Activated CD4-positive, alpha-beta T cell treated with anti-CD3 and anti-CD28 coated beads for 1 hour (primary cell): Measurements from ENCODE around the gene PRIM2.
"Not testable (repeated sequence)": the region's sequence is repeated elsewhere in the genome, so short reads cannot be mapped to it uniquely, and the experiment has no call there.

Experiments used
- DNase-seq: peaks from one replicate; pipeline ENCODE4 v3.0.0-alpha.2; 2020

Gene PRIM2

GRCh38 chr6:57515171-57515570 lies 197.7 kb downstream of the PRIM2 start:
- not testable (repeated sequence) for DNase-seq

- DNase-seq = not testable (repeated sequence)
These were observed 198.4 kb downstream of the PRIM2 start for GRCh38 chr6:57515845-57516244.

- not testable (repeated sequence) for DNase-seq
These were observed 199.3 kb downstream of the PRIM2 start for GRCh38 chr6:57516776-57517175.

GRCh38 chr6:57519198-57519597 lies 201.8 kb downstream of the PRIM2 start:
- not testable (repeated sequence) for DNase-seq

- DNase-seq = not testable (repeated sequence)
These were observed 203.7 kb downstream of the PRIM2 start for GRCh38 chr6:57521085-57521484.

GRCh38 chr6:57523221-57523620 lies 205.8 kb downstream of the PRIM2 start:
- DNase-seq = not testable (repeated sequence)

- DNase-seq = not testable (repeated sequence)
These were observed 212.3 kb downstream of the PRIM2 start for GRCh38 chr6:57529755-57530154.

GRCh38 chr6:57532660-57533059 lies 215.2 kb downstream of the PRIM2 start:
- DNase-seq = not testable (repeated sequence)

- DNase-seq = not testable (repeated sequence)
These were observed 217.7 kb downstream of the PRIM2 start for GRCh38 chr6:57535121-57535520.

GRCh38 chr6:57535994-57536393 lies 218.6 kb downstream of the PRIM2 start:
- DNase-seq = not testable (repeated sequence)

GRCh38 chr6:57537916-57538315 lies 220.5 kb downstream of the PRIM2 start:
- DNase-seq = not testable (repeated sequence)

GRCh38 chr6:57551961-57552360 lies 234.5 kb downstream of the PRIM2 start:
- DNase-seq = not testable (repeated sequence)

GRCh38 chr6:57557855-57558254 lies 240.4 kb downstream of the PRIM2 start:
- DNase-seq = not testable (repeated sequence)

GRCh38 chr6:57559170-57559569 lies 241.7 kb downstream of the PRIM2 start:
- DNase-seq = not testable (repeated sequence)

GRCh38 chr6:57562233-57562632 lies 244.8 kb downstream of the PRIM2 start:
- DNase-seq = not testable (repeated sequence)

- not testable (repeated sequence) for DNase-seq
These were observed 254.7 kb downstream of the PRIM2 start for GRCh38 chr6:57572119-57572518.

- not testable (repeated sequence) for DNase-seq
These were observed 255.4 kb downstream of the PRIM2 start for GRCh38 chr6:57572844-57573243.

- DNase-seq = not testable (repeated sequence)
These were observed 259.6 kb downstream of the PRIM2 start for GRCh38 chr6:57577023-57577422.

- not testable (repeated sequence) for DNase-seq
These were observed 262.1 kb downstream of the PRIM2 start for GRCh38 chr6:57579489-57579888.

GRCh38 chr6:57581586-57581985 lies 264.2 kb downstream of the PRIM2 start:
- not testable (repeated sequence) for DNase-seq

- DNase-seq = not testable (repeated sequence)
These were observed 283.7 kb downstream of the PRIM2 start for GRCh38 chr6:57601105-57601504.

GRCh38 chr6:57605303-57605702 lies 287.9 kb downstream of the PRIM2 start:
- not testable (repeated sequence) for DNase-seq

- not testable (repeated sequence) for DNase-seq
These were observed 288.9 kb downstream of the PRIM2 start for GRCh38 chr6:57606331-57606730.

GRCh38 chr6:57610612-57611011 lies 293.2 kb downstream of the PRIM2 start:
- DNase-seq = not testable (repeated sequence)

- not testable (repeated sequence) for DNase-seq
These were observed 301.5 kb downstream of the PRIM2 start for GRCh38 chr6:57618959-57619358.
